ENCODE measurements around the gene CDH12.

DNA sequence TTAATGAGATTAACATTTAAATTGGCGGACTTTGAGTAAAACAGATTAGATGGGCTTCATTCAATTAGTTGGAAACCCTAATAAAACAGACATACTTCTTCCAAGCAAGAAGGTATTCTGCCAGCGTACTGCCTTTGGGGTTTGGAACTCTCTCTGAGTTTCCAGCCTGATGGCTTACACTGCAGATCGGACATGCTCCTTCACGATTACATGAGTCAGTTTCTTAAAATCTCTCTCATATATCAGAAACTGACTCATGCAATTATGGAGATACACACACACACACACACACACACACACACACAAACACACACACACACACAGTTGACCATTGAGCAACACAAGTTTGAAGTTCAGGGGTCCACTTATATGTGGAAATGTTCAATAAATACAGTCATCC lies 789.4 kb downstream of the CDH12 start:
- no peak for TF ChIP-seq CTCF (IDR thresholded peaks at IDR 0.05)
- no peak for TF ChIP-seq POLR2A (IDR thresholded peaks at IDR 0.05)
- no peak for TF ChIP-seq POLR2AphosphoS5 (IDR thresholded peaks at IDR 0.05)
